D341Med (cell line): Measurements from ENCODE around the gene LMX1B.

Experiments
- DNase-seq: peaks from one replicate; pipeline ENCODE4 v3.0.0; 2012; ENCODE audit warnings: low spot score

LMX1B gene

GRCh38 chr9:126658201-126658825 is 44.6 kb downstream of the LMX1B start:
- DNase-seq = no peak

DNA sequence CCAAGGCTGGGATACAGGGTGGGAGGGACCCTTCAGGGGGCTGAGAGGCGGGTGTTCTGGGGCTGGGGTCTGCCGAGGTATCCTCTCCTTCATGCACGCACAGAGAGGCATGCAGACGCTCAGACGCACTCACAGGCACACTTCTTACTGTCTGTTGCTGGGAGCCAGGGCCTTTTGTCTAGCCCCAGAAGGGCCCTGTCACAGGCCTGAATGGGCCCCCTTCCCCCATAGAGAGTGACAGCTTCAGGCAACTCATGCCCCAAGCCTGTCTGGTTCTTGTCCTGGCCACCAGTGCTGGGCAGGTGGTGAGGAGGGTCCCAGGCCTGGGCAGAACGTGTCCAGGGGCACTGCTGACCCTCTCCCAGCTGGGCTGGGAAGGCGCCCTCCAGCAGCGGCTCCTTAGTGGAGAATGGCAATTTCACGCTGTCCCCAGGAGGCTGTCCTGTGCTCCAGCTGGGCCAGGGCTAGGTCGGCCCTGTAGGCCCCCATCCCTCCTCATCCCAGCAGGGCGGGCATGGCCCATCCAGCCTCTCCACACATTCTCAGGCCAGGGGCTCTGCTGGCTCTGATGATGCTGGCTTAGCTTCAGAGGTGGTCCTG is 45.3 kb downstream of the LMX1B start:
- no peak for DNase-seq

DNA sequence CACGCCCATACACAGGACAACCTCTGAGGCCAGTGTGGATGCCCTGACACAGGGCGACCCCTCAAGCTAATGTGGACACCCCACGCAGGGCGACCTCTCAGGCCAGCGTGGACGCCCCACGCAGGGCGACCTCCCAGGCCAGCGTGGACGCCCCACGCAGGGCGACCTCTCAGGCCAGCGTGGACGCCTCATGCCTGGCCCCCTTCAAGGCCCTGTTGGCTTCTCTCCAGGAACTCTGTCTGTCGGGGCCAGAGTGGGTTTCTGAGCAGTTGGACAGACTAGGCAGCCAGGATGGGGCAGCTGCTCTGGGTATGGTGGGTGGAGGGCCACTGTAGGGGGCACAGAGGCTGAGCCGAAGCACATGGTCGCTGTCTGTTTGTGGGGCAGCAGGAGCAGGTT is 47.4 kb downstream of the LMX1B start:
- DNase-seq = no peak

- DNase-seq = no peak
Observed at GRCh38 chr9:126661521-126662251, 48.0 kb downstream of the LMX1B start.

- no peak for DNase-seq
Observed at GRCh38 chr9:126663661-126664072, 49.9 kb downstream of the LMX1B start.

DNA sequence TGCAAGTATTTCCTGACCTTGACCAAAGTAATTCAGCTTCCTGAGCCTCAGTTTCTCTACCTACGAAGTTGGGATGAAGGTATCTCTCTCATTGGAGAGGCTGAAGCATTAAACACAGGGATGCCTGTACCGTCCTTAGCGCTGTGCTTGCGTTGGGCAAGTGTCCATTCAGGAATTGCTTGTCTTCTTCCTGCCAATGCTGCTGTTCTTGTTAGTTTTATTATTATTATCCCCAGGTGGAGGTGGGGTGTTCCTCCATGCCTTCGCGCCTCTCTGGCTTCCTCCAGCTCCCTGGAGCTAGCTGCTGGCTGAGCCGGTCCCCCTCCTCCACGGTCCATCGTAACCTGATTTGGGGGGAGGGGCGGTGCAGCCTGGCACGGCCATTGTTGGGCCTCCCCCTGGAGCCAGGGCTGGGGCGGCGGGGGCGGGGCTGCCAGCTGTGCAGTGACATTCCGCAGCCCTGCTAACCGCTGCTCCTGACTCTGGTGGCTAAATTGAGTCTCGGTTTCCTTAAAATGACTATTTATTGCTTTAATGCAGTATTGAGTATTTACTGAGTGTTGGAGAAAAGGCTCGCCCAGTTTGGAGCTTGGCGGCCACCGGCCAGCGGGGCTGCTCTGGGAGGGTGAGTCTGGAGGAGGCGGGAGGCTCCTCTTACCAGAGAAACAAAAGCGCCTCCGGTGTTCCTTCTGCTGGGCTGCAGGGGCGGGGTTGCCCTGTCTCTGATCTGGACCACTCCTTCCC is 51.3 kb downstream of the LMX1B start:
- no peak for DNase-seq

- DNase-seq = no peak
Observed at GRCh38 chr9:126665644-126666035, 51.9 kb downstream of the LMX1B start.

GRCh38 chr9:126666155-126666803 is 52.6 kb downstream of the LMX1B start:
- DNase-seq = no peak

- no peak for DNase-seq
Observed at GRCh38 chr9:126667190-126668055, 53.7 kb downstream of the LMX1B start.

- no peak for DNase-seq
Observed at GRCh38 chr9:126668058-126668457, 54.3 kb downstream of the LMX1B start.

DNA sequence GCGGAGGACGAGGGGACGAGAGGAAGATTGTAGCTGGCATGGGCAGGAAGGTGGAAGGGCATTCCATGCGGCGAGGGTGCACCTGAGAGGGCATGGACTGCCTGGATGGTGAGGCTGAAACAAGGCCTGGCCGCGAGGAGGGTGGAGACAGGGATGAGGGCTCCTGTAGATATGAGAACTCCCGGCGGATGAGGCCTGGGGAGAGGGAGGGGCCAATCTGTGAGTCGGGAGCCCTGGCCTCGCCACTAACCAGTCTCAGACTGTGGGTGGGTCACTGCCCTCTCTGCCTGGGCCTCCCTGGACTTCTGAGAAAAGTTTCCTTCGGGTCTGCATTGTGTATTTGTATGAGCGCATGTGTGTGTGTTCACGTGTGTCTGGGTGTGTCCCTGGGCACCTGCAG is 55.4 kb downstream of the LMX1B start:
- no peak for DNase-seq

- DNase-seq = no peak
Observed at GRCh38 chr9:126670270-126670669, 56.5 kb downstream of the LMX1B start.

GRCh38 chr9:126671381-126671831 is 57.7 kb downstream of the LMX1B start:
- DNase-seq = no peak

- DNase-seq = no peak
Observed at GRCh38 chr9:126671983-126672382, 58.3 kb downstream of the LMX1B start.

DNA sequence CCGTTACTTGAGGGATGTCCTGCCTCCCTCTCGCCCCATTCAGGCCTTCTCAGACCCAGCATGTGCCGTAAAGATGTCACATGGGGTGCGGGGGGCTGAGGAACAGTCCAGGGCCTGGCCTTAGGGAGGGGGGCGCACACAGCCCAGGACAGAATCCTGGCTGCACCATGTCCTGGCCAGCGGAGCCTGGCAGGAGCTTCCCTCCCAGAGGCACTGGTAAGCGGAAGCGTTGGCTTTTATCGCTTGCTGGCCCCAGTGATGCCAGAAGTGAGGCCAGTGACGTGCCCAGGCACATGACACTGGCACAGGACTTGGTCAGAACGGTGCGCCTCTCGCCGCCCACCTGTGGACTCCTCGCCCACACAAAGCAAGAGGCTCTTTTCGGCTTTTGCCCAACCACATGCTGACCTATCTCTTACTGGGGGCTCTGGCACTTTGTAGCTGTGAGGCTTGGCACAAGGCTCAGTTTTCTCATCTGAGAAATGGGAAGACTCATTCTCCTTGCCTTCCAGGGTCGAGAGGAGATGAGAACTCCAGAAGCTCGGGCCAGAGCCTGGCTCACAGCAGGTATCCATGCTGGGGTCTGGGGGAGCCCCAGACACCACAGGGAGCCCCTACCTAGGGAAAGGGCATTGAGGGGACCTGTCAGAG is 59.0 kb downstream of the LMX1B start:
- no peak for DNase-seq

DNA sequence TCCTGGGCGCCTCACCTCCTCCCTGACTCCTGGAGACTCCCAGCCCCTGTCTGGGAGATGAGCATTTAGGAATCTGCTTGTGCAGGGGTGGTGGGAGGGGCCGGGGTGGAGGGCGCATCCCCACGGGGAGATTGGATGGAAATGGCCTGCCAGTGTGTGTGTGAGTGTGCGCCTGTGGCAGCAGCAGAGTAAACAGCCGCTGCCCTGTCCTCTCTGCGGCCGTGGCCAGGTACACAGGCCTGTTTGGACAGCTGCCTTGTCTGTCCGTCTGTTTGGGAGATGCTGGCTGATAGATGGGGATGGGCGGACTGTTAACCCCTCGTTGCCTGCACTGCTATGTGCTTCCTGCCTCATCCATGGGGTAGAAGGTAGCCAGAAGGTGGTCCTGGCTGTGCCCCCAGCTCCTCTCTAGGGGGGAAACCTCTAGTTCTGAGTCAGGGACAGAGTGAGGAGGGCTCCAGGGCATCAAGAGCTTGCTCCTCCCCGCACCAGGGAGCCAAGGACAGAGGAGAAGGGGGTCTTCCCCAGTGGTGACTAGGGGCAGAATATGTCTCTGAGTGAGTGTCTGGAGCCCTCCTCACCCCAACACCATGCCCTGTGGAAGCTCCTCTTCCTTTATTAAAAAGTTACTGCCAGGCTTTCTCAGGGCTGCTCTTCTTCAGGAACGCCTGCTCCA is 60.1 kb downstream of the LMX1B start:
- no peak for DNase-seq

GRCh38 chr9:126674365-126675146 is 60.8 kb downstream of the LMX1B start:
- no peak for DNase-seq

DNA sequence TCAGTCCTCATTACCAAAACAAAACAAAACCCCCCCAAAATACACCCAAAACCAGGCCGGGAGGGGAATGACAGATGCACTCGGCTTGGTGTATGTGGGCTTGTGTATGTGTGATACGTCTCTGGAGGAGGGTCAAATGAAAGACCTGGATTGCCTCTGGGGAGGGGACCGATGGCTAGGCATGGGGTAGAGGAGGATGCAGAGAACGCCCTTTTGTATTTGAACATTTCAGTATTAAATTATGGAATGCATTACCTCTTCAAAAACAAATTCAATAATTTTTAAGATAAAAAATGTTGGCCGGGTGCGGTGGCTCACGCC is 61.4 kb downstream of the LMX1B start:
- no peak for DNase-seq

GRCh38 chr9:126676102-126676684 is 62.5 kb downstream of the LMX1B start:
- DNase-seq = no peak
